DMS79 (cell line): ENCODE results near the gene RFLNA.

Experiments used
- DNase-seq: peaks from one replicate; lab custom pipeline; 2025; lab: John Stamatoyannopoulos, UW

The RFLNA gene

DNA sequence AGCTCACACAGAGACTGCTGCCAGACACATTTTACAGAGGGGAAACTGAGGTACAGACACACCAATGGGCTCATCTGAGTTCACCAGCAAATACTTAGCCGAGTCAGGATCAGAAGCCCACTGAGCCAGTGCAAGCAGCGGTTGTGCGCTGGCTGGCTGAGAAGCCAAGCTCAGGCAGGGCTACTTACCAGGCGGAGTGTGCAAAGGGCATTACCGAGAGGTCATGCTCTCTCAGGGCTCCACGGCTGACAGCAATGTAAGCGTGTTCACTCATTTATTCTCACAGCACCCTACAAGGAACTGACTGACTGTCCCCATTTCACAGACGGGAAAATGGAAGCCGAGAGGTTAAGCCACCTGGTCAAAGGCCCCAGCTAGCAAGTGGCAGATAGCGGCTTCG is 63.7 kb downstream of the RFLNA start:
- DNase-seq = no peak

DNA sequence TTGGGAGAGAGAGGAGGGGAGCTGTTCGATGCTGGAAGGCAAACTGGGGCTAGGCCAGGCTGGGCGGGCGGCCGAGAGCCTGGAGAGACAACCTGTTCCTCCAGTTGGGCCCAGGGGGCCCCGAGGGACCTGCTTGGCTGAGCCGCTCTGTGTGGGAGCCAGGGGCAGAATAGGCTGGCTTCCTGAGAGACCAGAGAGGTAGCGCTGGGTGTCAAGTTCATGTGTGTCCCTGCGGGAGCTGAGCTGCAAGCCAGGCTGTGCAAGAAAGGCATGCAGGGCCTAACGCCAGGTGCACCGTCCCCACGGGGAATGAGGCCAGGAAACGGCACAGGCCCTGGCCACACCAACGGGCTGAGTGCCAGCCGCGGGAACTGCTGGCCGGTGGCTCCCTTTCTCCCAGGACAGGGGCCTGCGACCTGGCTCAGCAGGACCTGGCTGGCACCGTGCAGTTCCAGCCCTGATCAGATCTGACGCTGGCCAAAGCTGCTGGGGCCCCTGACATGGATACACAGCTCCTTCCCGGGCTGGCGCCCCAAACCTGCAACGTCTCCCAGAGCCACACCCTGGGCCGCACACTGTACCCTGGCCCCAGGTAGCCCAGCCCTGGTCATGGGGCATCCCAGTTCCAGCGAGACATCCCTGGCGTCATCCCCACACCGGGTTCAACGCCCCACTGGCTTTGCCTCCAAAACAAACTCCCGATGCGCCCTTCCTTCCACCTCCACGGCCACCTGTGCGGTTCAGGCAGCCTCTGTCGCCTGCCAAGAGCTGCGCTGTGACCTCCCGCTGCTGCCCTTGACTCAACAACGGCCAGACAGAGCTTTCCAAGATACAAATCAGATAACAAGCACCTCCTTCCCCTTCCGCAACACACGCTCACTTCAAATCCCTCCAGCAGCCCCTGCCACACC is 65.0 kb downstream of the RFLNA start:
- peak; percentile 87 for DNase-seq

DNA sequence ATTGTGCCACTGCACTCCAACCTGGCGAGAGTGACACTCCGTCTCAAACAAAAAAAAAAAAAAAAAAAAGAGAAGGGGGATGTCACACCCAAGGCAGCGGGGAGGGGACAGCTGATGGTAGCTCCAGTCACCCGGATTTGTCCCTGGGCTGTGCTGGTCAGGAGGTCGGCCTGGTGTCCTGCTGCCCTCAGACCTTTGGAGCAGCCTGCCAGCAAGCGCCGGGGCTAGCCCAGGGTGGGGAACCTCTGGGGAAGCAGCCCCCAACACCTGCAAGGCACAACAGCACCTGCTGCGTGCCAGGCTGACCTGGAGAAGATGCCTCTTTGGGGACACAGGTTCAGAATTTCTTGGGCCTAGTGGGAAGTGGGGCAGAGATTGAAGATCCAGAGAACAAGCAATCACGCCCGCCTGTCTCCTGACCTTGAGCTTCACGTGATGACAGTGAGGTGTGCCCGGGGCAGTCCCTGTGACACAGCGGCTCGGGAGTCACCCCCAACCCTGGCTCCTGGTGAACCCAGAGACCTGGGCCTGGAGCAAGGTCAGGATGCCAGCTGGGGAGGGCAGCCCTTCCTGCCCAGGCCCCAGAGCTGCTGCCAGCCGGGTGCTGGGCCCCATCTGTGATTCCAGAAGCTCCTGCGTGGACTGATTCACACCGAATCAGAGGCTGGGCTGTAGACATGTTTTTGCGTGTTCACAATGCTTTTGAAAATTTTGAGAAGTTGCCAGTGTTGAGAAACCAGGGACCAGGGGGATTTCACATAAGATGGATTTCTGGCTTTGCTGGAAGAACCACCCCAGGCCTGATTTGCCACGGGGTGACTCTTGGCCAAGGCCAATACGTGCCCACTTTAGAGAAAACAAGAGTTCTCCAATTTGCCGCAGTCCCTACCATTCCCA is 66.4 kb downstream of the RFLNA start:
- DNase-seq = no peak

DNA sequence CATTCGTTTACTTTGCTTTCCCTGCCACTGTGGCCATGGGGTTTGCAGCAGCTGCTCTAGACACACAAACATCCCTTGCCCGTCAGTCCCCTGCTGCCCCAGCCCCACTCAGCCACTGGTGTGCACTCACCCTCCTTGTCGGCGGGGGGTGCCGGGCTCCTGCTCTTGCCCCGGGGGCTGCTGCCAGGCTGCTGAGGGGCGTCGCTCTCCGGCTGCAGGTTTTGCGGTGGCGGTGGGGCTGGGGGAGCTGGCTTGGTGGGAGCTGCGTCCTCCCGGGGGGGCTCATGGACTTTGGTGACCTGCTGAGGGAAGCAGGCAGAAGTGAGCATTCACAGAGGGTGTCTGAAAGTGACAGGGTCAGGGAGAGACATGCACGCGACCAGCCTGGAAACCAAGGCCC is 67.1 kb downstream of the RFLNA start:
- no peak for DNase-seq

DNA sequence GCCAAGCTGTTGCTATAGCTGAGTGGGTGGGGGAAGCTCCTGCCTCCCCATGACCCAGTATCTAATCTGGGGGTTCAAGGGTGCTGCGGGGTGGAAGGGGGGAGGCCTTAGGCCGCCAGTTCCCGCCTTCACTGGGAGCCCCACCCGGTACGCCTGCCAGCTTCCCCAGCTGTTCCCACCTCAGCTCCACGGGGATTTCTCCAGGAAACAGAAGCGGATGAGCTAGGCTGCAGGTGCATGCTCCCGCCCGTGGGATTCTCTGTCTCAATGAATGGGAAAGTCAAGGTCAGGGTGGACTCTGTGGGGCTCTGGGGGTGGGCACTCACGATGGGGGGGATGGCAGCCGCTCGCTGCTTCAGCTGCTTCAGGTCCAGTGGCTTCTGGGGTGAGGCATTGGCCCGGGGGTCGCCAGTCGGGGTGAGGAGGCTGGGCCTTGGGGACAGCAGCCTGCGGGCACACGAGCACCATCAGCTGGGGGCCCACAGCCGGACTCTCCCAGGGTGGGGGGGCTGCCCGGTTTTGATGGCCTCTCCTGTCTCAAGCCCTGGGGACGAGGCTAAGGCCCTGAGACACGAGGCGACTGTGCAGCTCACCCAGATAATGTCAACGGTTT is 68.6 kb downstream of the RFLNA start:
- no peak for DNase-seq

DNA sequence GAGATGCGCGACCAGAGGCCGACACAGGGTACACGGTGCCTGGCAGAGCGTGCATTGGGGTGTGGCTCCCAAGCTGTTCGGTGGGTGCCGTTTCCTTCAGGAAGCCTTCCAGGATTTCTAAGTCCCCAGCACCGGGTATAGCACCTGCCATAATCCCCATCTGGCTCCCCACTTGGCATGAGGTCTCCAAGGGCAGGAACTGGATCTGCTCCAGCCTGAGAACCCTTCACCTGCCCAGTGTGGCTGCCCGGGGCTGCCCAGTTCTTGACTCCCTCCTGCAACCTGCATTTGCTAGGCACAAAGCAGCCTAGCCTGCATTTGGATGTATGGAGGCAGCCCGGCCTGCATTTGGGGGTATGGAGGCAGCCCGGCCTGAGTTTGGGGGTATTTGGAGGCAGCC is 69.7 kb downstream of the RFLNA start:
- DNase-seq = no peak
